SIG-M5 (cell line): Measurements from ENCODE around the gene EMILIN3.
A peak's percentile ranks its signal among the peaks of the same experiment; 100 is the strongest.

ENCODE experiments used
- DNase-seq: peaks from one replicate; lab custom pipeline; 2025; lab: John Stamatoyannopoulos, UW

EMILIN3 gene

DNA sequence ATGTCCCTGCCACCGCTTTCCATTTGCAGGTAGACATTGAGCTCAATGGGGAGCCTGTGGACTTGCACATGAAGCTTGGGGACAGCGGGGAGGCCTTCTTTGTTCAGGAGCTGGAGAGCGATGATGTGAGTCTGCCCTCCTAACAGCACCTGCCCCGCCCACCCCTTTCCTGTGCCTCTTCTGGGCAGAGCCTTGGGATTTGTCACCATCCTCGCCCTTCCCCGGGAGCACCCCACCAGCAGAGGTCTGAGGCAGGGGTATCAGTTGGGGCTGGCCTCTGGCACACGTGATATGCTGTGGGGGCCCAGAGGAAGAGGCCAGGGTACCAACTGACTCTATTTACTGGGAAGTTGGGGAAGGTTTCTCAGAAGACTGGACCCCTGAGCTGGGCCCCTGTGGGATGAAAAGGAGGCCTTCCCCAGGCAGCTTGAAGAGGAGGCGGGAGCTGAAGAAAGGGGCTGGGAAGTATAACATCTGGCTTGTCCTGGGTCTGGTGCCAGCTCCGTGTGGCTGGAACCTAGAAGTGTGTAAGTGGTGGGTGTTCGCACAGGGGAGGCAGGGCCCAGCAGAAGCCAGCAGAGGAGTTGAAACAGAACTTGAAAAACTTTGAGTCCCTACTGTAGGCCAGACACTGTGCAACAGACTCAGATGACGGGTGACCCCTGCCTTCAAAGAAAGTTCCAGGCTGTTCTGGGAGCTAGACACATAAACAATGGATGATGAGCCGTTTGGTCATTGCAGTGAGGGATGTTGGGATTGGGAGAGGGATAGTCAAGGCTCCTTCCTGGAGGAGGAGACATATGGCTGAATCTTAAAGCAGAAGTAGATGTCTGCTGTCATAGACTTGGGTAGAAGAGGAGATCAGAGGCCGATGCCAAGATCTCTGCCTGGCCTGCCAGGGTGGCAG is 18.8 kb downstream of the EMILIN3 start:
- DNase-seq = no peak

DNA sequence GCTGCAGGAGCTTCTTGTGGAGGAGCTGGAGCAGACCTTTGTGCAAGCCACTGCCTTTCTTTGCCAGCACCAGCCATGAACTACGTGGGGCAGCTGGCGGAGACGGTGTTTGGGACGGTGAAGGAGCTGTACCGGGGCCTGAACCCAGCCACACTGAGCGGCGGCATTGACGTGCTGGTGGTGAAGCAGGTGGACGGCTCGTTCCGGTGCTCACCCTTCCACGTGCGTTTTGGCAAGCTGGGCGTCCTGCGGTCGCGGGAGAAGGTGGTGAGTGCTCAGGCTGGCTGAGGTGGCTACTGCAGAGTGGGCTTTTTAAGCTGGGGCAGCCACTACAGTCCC is 20.9 kb downstream of the EMILIN3 start:
- DNase-seq = no peak

DNA sequence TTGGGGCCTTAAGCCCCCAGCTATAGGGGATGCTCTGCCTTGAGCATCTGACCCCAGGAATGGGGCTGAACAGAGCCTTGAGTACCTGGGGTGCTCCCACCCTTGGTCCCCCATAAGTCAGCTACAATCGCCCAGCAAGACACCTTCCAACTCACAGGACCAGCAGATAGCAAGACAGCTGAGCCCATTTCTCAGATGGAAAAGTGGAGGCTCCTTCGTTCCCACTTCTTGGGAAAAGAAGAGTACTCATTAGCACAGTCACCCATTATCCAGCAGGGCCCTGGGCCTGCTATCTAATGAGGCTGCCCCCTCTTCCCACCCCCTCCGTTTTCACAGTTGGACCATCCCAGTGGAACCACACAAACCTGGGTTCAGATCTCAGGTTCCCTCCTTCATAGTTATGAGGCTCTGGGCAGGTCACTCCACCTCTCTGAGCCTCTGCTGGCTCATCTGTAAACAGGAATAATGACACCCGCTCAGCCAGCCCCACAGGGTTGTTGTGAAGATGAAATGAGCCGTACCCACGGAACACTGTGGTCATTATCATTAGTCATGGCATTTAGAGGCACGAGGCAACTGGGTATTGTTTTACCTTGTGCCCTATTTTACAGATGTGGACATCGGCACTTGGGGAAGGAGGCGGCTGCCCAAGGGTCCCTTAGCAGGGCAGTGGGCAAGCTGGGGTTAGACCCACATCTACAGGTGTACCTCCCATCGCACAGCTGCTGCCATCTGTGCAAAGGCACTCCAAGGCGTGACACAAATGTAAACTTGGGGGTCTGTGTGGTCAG is 21.5 kb downstream of the EMILIN3 start:
- DNase-seq = no peak

DNA sequence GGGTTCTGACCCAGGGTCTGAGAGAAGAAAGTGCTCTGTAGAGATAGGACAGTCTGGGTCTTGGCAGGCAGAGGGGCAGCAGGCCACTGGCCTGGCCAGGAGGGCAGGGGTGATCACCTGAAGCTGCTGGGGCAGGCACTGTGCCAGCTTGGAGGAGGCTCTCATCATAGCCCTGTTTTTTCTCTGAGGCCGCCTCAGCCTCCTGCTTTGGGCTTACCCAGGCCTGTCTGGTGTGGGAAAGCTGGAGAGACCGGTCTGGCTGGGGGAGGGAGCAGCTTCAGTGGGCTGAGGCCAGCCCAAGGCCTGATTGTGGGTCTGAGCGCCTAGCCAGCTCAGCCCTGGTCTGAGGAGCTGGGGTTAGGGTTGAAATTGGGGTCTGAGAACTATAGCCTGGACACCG is 22.1 kb downstream of the EMILIN3 start:
- no peak for DNase-seq

DNA sequence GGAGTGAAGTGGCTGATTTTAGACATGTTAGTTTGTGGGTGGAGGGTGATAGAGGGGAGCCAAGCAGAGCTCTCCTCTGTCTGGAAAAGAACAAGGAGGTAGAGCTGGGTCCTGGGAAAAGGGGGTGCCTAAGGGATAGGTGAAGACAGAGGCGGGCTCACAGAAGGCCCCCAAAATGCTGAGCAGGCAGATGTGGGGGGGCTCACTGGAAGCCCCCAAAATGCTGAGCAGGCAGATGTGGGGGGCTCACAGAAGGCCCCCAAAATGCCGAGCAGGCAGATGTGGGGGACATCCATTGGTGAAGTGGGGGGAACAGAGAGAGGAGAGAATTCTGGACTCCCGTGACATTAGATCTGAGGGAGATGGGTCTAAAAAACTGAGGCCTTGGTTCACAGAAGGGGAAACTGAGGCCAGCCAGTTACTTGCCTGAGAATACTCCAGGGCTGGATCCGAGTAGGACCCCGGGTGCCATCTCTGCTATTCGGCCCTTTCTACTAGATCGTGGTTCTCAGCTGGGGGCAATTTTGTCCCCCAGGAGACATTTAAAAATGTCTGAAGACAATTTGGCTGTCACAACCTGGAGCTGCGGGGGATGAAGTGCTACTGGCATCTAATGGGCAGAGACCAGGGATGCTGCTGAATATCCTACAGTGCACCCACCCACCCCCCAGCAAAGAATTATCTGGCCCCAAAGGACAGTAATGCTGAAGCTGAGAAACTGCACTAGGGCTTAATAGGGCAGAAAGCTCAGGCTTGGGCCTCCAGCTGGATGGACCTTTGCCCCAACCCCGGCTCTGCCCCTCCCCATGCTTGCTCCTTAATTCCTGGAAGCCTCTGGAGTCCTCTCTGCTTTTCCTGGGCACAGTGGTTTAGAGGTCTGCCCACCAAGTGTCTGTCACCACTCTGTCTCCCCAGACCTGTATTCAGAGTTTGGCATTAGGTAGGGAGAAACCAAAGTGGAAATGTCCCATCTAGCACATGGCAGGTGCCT is 23.8 kb downstream of the EMILIN3 start:
- DNase-seq = no peak

DNA sequence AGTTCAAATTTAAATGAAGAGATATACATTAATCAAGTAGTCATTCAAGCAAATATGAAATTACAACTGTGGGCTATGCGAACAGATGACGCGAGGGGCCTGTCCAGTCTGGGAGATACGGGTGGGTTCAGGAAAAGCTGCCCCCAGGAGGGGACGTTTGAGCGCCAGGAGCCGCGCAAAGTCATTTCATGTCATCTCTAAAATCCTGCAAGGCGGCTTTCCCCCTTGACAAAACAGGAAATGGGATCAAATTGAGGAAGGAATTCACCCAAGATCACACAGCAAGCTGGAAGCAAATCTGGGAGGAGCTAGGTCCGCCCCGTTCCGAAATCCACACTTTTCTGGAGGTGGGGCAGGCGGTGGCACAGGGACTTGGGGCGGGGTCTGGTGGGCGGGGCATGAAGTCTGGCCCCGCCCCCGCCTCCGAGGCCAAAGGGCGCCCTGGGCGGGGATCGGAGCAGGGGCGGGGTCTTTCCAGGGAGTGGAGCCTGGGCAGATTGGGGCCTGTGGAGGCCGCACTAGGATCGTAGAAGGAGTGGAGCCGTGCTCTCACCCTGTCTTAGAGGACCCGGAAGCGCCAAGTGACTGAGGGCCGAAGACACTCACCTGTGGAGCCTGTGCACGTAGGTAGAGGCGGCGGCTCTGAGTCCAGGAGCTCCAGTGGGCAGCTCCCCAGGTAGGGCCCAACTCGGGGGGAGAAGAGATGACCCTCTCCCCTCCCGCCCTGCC is 26.1 kb downstream of the EMILIN3 start, which contains the start of gene LPIN3:
Gene LPIN3 (plus strand): TSS at position 495 of the 729 bp plus-strand sequence. CDS start 4,983 bp downstream, outside the sequence.
- no peak for DNase-seq

DNA sequence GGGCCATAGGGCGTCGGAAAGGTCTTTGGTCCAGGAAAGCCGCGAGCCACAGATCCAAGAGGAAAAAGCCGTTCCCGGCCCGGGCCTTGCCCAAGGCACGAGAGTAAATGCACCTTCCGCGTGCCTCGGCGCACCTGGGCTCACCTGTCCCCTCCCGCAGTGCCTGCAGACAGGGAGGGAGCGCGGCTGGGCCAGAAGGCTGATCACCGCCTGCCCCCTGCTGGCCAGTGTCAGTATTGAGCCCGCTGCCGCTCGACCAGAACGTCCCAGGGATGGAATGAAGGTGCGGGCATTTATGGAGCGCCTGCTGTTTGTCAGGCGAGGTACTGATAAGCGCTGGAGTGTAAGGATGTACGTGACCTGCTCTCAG is 26.7 kb downstream of the EMILIN3 start:
- no peak for DNase-seq

DNA sequence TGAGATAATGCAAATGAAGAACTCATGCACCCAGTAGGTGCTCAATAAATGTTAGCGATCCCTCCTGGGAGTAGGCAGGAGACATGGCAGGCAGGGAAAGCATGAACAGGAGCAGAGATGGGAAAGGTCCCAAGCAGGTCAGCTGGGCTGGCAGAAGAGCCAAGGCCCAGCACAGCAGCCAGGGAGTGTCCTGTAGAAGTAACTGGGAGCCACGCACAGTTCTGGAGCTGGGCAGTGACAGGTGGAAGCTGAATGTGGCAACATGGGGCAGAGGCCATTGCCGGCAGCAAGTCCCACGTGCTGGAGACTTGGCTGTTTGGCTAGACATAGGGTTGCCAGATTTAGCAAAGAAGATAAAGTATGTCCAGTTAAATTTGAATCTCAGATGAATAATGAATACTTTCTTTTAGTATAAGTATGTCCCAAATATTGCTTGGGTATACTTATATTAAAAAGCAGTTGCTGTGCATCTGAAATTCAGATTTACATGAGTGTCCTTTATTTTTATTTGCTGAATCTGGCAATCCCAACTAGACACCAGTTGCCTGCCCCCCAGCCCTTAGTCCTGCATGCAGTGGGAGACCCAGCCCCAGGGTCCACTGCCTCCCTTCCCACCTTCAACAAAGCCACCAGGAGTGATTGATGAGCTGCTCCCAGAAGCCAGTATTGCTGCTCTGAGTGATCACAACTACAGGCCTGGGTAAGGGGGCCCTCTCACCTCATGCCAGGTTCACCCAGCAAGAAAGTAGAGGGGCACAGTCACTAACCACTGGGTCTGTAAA is 29.7 kb downstream of the EMILIN3 start:
- no peak for DNase-seq

DNA sequence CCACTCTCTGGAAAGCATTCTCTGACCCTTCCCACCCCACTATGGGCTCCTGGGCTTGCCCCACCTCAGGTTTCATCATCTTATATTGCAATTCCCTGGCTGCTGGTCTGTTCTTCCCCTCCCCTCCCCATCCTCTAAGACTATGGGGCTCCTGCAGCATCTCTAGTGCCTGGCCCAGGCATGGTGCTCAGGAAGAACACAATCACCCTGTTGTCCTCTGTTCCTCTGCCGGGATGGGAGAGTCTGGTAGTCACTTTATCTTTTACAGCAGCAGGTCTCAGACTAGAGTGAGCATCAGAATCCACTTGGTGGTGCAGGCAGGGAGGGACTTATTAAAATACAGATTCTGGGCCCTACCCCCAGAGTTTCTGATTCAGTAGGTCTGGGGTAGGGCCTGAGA is 31.0 kb downstream of the EMILIN3 start:
- no peak for DNase-seq

DNA sequence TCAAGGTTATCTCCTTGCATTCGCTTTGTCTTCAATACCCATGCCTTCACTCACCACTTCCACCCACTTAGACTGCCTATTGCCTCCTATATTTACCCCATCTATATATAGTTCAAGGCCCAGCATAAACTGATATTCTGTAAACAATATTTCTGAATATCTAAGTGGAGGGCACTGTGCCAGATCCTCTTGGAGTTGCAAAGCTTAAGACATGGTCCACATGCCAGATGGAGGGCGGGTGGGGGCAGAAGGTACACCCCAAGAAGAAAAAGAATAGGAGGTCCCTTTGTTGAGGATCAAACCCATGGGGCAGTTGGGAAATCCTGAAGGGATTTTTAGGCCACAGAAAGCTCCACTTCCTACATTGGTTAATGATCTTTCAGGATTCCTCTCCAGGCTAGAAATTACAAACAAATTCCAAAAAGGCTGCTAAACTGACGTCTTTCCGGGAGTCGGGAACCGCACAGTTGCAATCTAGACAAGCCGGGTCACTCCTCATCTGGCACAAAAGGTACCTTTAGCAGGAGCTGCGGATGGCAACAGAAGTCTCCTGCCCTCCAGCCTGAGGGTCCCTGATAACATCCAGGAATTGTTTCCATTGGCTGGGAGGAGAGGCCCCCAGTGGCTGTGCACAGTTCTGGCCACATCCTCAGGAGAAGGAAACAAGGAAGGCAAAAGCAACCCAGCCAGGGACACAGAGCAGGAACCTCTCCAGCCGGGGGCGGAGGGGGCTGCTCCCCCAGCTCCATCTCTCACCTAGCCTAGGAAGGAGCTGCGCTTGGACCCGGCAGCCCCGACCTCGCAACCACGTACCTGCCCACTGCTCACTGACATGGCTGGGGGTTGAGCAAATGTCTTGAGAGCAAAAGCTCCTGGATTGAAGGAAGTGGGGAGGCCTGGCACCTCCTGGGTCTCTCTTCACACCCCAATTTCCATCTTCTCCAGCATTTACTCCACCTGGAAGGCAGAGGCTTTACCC is 31.9 kb downstream of the EMILIN3 start:
- no peak for DNase-seq

DNA sequence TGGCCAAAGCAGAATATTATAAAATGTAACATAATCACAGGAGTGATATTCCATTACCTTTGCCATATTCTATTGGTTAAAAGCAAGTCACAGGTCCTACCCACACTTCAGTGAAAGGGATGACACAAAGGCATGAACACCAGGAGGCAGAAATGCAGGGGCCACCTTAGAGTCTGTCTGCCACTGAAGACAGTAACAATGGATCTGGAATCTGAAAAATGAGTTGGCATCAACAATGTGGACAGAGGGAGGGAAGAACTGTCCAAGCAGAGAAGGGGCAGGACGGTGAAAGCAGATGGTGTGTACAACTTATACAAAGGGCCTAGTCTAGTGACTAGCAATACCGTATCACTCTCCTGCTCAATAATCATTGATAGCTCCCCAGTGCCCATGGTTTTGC is 32.6 kb downstream of the EMILIN3 start:
- no peak for DNase-seq

DNA sequence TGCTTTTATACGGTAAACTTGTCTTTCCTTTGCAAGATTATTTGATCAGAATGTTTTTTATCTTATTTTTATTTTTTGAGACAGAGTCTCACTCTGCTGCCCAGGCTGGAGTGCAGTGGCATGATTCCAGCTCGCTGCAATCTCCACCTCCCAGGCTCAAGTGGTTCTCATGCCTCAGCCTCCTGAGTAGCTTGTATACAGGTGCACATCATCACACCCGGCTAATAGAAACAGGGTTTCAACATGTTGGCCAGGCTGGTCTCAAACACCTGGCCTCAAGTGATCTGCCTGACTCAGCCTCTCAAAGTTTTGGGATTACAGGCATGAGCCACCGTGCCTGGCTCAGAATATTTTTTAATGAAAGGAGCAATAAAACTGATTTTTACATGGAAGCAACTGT is 34.9 kb downstream of the EMILIN3 start:
- no peak for DNase-seq

DNA sequence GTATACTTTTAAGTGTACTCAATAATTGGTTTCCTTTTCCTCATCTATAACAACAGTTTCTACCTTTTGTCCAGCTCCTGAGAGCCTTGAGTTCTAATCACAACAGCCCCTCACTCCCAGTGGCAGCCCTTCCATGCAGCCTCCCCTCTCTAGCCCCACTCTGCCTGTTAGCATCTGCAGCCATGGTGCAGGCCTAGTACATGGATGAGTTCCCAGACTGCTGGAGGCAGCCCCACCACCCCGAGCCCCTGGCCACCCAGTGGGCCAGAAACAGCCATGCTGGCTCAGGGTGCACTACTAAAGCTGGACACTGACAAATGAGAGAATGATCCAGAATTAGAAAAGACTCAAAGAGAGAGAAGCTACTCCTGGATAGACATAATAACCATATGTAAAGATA is 35.7 kb downstream of the EMILIN3 start:
- no peak for DNase-seq

DNA sequence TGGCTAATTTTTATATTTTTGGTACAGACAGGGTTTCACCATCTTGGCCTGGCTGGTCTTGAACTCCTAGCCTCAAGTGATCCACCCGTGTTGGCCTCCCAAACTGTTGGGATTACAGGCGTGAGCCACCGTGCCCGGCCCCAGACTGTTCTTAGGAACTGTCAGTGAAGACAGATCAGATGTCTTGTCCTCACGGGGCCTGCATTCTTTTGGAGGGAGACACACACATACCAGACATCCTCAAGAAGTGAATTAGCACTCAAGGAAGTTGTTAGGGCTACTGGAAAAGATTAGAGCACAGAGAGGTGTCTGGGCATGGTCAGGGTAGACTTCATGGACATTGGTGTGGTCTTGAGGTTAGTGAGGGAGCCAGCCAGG is 36.3 kb downstream of the EMILIN3 start:
- DNase-seq = no peak

DNA sequence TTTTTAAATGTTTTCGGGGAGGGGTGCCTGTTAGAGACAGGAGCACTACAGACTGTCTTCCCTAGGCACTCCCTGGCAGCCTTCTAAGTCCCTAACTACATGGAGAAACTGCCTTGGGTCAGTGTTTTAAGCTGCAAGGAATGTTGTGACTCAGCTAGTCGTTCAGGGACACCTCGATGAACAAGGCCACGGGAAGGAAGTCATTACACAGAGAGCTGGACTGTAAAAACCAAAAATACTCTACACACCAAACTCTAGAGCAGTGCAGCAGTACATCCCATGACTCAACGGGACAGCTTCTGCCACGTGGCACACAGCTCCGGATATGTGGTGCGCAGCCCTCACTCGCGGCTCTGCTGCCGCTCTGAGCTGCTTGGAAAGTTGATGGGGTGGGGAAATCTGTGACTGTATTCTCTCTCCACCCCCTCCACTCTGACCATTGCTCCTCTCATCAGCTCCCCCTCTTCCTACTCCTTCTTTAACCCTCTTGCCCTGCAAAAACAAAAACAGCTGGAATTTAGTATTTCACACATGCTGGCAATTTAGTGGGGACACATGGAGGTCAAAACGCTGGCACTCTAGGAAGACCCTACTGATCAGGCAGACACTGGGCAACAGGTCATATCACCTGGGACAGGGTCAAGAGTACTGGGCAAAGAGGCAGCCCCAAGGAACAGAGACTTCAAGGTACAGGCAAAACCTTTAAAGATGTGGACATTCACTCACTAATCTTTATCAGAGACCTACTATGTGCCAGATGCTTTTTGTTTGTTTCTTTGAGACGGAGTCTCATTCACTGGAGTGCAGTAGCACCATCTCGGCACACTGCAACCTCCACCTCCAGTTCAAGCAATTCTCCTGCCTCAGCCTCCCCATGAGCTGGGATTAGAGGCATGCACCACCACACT is 36.9 kb downstream of the EMILIN3 start:
- peak; percentile 25 for DNase-seq

DNA sequence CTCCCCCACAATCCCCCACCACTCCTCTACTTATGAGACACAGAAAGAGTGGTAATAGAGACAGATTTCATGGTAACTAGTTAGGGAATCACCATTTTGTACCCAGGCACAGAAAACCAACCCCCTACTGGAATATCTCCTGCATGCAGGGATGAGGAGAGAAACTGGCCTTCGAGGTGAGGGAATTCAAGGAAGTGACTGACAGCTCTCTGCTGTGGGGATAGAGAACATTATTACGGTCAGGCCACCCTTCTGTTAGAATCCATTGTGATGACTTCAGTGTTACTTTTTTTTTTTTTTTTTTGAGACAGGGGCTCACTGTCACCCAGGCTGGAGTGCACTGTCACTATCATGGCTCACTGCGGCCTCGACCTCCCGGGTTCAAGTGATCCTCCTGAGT is 39.4 kb downstream of the EMILIN3 start:
- DNase-seq = no peak

DNA sequence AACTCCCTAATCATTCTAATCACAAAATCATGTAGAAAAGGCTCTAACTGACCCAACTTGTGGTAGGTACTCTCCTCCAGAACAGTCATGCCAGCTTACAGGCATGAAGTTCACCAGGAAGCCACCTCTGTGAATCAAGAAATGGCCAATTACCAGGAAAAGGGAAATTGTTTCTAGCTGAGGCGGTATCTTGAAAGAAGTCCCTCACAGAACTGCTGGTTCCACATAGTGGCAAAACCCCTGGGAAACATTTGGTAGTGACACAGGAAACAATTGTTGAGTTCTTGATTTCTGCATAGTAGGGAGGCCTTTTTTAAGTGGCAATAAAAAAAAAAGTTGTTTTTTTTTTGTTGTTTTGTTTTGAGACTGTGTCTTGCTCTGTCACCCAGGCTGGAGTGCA is 45.6 kb downstream of the EMILIN3 start:
- no peak for DNase-seq

DNA sequence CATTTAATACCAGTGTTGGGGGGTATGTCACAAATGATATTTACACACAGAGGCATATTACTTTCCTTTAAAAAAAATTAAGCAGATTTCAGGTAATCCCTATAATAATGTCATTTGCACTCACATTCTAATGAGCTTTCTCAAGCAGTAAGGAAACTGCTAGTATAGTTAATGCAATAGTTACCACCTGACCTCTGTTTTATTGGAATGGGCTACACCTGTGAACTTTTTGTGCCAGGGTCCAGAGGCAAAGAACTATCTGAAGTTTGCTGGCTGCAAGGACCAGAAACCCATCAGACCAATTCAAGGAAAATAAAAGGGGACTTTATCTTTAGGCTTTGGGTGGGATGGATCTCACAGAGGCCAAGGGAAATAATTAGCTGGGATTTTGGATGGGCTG is 46.2 kb downstream of the EMILIN3 start:
- DNase-seq = no peak
